HL-60/S4 treated with retinoic acid at 250 ng/mL for 4 days and 3 days (cell line): ENCODE results near the gene NOL12.
"Not testable (repeated sequence)": the region's sequence is repeated elsewhere in the genome, so short reads cannot be mapped to it uniquely, and the experiment has no call there.

Source experiments
- in situ Hi-C: fragments of 300-500 bp; cut with MboI; formaldehyde crosslinking; loops from 2 replicates; pipeline ENCODE4 v1.7.0; 2022; ENCODE audit warnings: low sequenced_read_pairs

NOL12 gene, protein sequence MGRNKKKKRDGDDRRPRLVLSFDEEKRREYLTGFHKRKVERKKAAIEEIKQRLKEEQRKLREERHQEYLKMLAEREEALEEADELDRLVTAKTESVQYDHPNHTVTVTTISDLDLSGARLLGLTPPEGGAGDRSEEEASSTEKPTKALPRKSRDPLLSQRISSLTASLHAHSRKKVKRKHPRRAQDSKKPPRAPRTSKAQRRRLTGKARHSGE

GRCh38 chr22:37686002-37686982 is at the start of gene NOL12:
TSS of gene NOL12 (plus strand) at chr22:37686343. CDS start at chr22:37686393, 50 bp downstream.
- in situ Hi-C loops: no loop called here

- in situ Hi-C loops: no loop called here
Observed at GRCh38 chr22:37636949-37637273, 49.2 kb upstream of the NOL12 start.

GRCh38 chr22:37638391-37639069 is 47.6 kb upstream of the NOL12 start:
- in situ Hi-C loops: no loop called here

DNA sequence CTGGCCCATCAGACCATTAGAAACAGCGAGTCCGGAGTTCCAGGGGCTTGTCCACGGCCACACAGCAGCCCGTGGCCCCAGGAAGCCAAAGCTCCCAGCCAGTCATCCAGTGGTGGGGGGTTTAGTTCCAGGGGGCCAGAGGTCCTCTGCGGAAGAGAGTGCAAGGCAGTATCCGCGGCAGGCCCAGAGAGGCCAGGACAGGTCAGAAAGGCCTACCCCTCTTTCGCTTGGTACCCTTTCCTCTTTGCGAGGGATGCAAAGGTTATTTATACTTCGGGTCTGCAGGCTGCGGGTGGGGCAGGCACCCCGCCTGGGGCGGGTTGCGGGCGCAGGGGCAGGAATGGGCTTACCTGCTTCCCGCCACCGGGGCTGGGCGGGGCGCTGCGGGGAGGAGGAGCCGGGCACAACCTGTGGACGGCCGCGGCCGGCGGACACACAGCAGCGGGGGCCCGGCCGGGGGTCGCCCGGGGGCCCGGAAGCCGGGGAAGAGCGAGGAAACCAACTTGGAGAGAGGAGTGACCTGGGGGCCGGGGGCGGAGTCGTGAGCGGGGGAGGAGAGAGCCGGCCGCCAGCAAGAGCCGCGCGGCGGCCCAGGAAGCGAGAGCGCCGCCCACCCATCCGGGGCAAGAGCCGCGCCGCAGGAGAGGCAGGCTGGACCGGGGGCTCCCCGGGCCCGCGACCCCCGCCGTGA is 46.9 kb upstream of the NOL12 start, which contains the start of gene SH3BP1:
SH3BP1 (plus strand) TSS at position 600 of the 691 bp plus-strand sequence. CDS start 119 bp downstream, outside the sequence.
- in situ Hi-C loops: no loop called here

DNA sequence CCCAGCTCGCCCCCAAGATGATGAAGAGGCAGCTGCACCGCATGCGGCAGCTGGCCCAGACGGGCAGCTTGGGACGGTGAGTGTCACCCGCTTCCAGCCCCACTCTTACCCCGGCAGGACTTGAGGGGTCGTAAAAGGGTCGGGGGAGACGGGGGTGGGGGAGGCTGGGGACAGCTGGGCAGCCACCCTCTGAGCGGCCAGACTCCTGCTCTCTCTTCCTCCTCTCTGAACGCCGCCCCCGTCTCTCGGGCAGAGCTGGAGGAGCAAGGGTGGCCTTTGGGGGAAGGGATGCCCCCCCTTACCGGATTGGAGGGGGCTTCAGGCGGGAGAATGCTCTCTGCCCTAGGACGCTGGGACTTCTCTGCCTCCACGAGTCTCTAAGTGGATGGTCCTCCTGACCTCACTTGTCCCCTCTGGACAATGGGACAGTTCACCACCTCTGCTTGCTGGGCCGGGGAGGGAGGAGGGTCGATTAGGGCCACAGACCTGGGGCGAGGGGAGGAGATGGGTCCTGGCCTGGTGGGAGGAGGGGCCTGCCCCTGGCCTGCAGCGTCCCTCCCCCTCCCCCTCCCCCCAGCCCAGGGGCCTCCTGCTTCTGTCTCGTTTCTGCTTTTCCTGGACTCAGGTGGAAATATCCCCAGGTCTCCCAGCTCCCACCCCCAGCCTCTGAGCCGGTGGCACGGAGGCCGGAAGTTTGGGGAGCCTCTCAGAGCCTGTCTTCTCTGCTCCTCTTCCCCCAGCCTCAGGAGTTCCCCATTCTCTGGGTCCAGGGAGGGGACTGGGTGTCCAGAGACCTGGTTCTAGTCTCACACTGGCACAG is 46.2 kb upstream of the NOL12 start:
- in situ Hi-C loops: no loop called here

DNA sequence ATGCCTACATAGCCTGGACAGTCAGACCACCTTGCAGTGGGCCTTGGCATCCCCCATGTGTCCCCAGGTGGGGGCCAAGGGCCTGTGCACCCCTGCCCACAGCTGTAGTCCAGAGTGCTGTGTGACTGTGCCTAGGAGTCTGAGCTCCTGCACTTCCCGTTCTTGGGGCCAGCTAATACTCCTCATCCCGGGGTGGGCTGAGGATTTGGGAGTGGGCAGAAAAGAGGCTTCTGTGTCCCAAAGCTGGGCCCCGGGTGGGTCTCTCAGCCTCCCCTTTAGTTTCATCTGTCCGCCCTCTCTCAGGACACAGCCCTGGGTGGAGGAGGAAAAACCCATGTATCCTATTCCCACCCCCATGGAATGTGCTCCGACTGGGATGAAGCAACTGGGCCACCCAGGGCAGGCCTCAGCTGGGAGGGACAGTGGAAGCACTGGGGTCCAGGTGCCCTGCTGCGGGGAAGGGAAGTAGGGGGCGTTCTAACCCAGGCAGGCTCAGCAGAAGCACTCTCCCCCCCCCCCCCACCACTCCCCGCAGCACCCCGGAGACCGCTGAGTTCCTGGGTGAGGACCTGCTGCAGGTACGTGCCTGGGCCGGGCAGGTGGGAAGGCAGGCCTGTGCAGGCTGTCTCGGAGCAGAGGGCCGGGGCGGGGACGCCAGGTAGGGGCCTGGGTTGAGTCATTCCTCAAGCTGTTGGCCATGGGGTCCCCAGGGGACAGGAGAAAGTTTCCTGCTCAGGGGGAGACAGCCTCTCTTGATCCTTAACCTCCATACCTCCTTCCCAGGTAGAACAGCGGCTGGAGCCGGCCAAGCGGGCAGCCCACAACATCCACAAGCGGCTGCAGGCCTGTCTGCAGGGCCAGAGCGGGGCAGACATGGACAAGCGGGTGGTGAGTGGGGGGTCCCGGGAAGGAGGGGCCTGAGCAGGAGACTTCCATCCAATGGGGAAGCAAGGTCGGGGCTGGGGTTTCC is 45.3 kb upstream of the NOL12 start:
- in situ Hi-C loops: no loop called here

GRCh38 chr22:37641561-37641949 is 44.6 kb upstream of the NOL12 start:
- in situ Hi-C loops: no loop called here

DNA sequence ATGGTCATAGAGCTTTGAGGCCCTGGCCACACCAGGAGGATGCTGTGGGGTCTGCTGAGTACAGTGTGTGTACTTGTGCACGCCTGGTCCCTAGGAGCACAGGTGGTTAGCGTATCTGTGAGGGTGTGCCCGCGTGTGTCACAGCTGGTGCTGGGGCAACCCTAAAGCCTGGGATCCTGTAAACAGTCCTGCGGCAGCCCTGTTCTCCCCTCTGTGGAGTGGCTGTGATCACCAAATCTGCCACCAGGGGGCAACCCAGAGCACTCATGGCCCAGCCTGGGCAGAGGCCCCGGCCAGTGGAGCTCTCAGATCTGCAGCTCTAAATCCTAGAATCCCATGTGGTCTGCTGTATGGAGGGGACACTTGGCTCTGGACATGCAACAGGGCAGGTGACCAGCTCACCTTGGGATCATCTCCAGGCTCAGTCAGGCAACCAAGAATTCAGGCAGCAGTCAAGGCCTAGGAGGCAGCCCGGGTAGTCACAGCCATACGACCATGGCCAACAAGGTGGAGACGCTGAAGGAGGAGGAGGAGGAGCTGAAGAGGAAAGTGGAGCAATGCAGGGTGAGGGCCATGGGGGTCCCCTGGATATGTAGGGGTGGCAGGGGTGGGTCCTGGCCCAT is 42.8 kb upstream of the NOL12 start:
- in situ Hi-C loops: no loop called here

DNA sequence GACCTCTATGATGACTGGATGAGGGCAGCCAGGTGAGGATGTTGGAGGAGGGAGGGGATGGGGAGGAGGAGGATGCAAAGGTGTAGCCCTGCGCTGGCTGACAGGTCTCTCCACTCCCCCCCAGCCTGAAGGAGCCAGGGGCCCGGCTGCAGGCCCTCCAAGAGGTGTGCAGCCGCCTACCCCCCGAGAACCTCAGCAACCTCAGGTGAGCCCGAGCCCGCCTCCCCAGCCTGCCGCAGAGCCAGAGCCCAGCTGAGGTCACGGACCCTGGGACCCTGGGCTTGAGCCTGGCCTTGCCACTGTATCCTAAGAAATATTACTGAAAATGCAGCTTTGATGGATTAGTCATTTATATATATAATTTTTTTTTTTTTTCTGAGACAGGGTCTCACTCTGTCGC is 38.8 kb upstream of the NOL12 start:
- in situ Hi-C loops: no loop called here

DNA sequence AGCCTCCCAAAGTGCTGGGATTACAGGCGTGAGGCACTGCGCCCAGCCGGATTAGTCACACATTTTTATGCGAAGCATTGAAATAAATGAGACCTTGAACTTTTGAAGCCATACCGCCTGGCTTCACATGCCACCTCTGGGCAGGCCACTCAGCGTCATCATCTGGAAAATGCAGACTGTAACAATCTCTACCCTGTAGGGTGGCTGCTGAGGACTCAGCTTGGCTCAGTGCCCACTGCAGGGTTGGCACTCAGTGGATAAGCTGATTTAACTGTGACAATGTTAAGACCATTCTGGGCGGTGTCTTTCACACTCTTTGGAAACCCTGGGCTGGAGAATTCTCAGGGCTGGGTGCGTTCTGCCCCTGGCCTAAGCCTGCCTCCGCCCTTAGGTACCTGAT is 38.2 kb upstream of the NOL12 start:
- in situ Hi-C loops: no loop called here

- in situ Hi-C loops: no loop called here
Observed at GRCh38 chr22:37650463-37651136, 35.5 kb upstream of the NOL12 start.

GRCh38 chr22:37654563-37655251 is 31.4 kb upstream of the NOL12 start:
- in situ Hi-C loops: no loop called here

DNA sequence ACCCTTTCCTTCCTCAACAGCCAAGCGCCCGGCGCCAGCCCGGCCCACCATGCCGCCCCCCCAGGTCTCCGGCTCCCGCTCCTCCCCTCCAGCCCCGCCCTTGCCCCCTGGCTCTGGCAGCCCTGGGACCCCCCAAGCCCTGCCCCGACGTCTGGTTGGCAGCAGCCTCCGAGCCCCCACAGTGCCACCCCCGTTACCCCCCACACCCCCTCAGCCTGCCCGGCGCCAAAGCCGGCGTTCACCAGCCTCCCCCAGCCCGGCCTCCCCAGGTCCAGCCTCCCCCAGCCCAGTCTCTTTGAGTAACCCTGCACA is 30.9 kb upstream of the NOL12 start:
- in situ Hi-C loops: no loop called here

GRCh38 chr22:37656583-37656982 is 29.6 kb upstream of the NOL12 start:
- in situ Hi-C loops: not testable (repeated sequence)

GRCh38 chr22:37657590-37658132 is 28.5 kb upstream of the NOL12 start:
- in situ Hi-C loops: no loop called here

- in situ Hi-C loops: no loop called here
Observed at GRCh38 chr22:37658133-37659065, 27.7 kb upstream of the NOL12 start, which contains the start of gene PDXP. TSS of gene PDXP (plus strand) at chr22:37658723. CDS start at chr22:37658783, 60 bp downstream.
